HepG2 (cell line): ENCODE measurements around the gene ENTREP1. TPM values are rescaled to one million over a fixed set of nuclear protein-coding genes. Genes with fewer than 3 reads are reported as not detected.

Source experiments
- ATAC-seq: fragments of 200-7000 bp; cut with Tn5 transposase; 3 replicates; pipeline ENCODE4 v1.9.1; 2020; ENCODE audit warnings: mild to moderate bottlenecking, moderate library complexity
- BruUV-seq: library from RNA; stranded (reverse); fragments of 400-500 nt; replicated peaks from 2 replicates; lab custom pipeline; 2021; lab: Mats Ljungman, UMichigan
- CTCF ChIA-PET: fragments of 300-600 bp; formaldehyde crosslinking; extraction: SDS; loops from one replicate; lab custom pipeline; 2021; ENCODE audit warnings: low total read pairs, inconsistent platforms, low intra/inter-chr PET ratio; lab: Yijun Ruan, JAX
- POLR2A ChIA-PET: fragments of 350-600 bp; sonication (Branson Sonifier 250); formaldehyde crosslinking; loops from one replicate; lab custom pipeline; 2020; ENCODE audit warnings: antibody characterized with exemption, inconsistent platforms; lab: Yijun Ruan, JAX
- DNase-seq: peaks from one replicate; pipeline ENCODE4 v3.0.0-alpha.2; 2015; ENCODE audit warnings: low spot score
- FAIRE-seq: peaks from 3 replicates; lab custom pipeline; 2011; peaks lifted over from hg19 to GRCh38; lab: Jason Lieb, UNC
- H2AFZ ChIP-seq: one replicate; pipeline ENCODE4 v1.6.1; 2011; ENCODE audit warnings: low read length, inconsistent platforms
- H3K27ac ChIP-seq: fragments of 300-600 bp; 3 replicates; pipeline ENCODE4 v1.8.0; 2011; ENCODE audit warnings: mixed run types, mild to moderate bottlenecking, mixed read lengths, low read length, inconsistent platforms; ENCODE audit not compliant: insufficient read depth; ENCODE audit errors: extremely low read length
- H3K27me3 ChIP-seq, 2 experiments: fragments of 200-600 bp in 1 of 2; 2 replicates in 1 of 2; 3 replicates in 1 of 2; pipeline versions ENCODE4 v1.6.0 to v1.8.0; 2011; ENCODE audit warnings: low read length in 2 of 2, mild to moderate bottlenecking in 2 of 2, moderate library complexity in 2 of 2, inconsistent platforms in 1 of 2; ENCODE audit not compliant: insufficient read depth in 2 of 2, control insufficient read depth in 1 of 2
- H3K36me3 ChIP-seq, 2 experiments: fragments of 200-600 bp in 1 of 2; replicated peaks in 1 of 2; 2 replicates in 1 of 2; 3 replicates in 1 of 2; pipeline versions ENCODE4 v1.5.1 to v1.8.0; 2011; ENCODE audit warnings: low read length in 2 of 2, inconsistent platforms in 1 of 2; ENCODE audit not compliant: insufficient read depth in 2 of 2, control insufficient read depth in 1 of 2
- H3K4me1 ChIP-seq: 2 replicates; pipeline ENCODE4 v1.5.1; 2012; ENCODE audit warnings: low read length, inconsistent platforms; ENCODE audit not compliant: insufficient read depth
- H3K4me2 ChIP-seq: 2 replicates; pipeline ENCODE4 v1.6.0; 2011; ENCODE audit warnings: low read depth, low read length, inconsistent platforms
- H3K4me3 ChIP-seq, 3 experiments: fragments of 200-600 bp in 1 of 3; sonication (generic), shearing (Covaris generic) in 1 of 3; replicated peaks in 1 of 3; 2 replicates each; pipeline ENCODE4 v1.5.1; 2011 to 2016; ENCODE audit warnings: low read length in 3 of 3, inconsistent platforms in 2 of 3, low read depth in 2 of 3, mild to moderate bottlenecking in 2 of 3, control low read depth in 1 of 3, mixed read lengths in 1 of 3; ENCODE audit not compliant: insufficient read depth in 1 of 3
- H3K79me2 ChIP-seq: one replicate; pipeline ENCODE4 v1.6.1; 2011; ENCODE audit warnings: low read length, inconsistent platforms; ENCODE audit not compliant: insufficient read depth
- H3K9ac ChIP-seq: 2 replicates; pipeline ENCODE4 v1.6.0; 2011; ENCODE audit warnings: mild to moderate bottlenecking, low read depth, low read length, inconsistent platforms; ENCODE audit not compliant: insufficient read depth
- H3K9me3 ChIP-seq: 2 replicates; pipeline ENCODE4 v1.5.1; 2012; ENCODE audit warnings: mild to moderate bottlenecking, low read length
- H4K20me1 ChIP-seq: 2 replicates; pipeline ENCODE4 v1.6.0; 2011; ENCODE audit warnings: inconsistent platforms, mild to moderate bottlenecking, low read length, moderate library complexity; ENCODE audit not compliant: insufficient read depth
- MAFK ChIP-seq, 2 experiments: IDR thresholded peaks in 1 of 2; conservative IDR thresholded peaks in 1 of 2; 2 replicates each; pipeline ENCODE4 v1.6.1; 2011; ENCODE audit warnings: improper control_type of control experiment in 2 of 2, low read length in 2 of 2
- NONO ChIP-seq, 2 experiments: fragments of 450-650 bp in 1 of 2; sonication (generic) in 1 of 2; formaldehyde crosslinking in 1 of 2; IDR thresholded peaks in 1 of 2; conservative IDR thresholded peaks in 1 of 2; 2 replicates each; pipeline versions ENCODE4 v1.6.1 to v1.8.0; 2017 to 2022; ENCODE audit warnings: mild to moderate bottlenecking in 1 of 2, missing genetic modification reagents in 1 of 2, moderate library complexity in 1 of 2
- NR1H2 ChIP-seq: sonication (generic); formaldehyde crosslinking; IDR thresholded peaks from 2 replicates; pipeline ENCODE4 v1.8.1; 2022; ENCODE audit warnings: low read depth, missing genetic modification reagents, borderline replicate concordance
- POLR2AphosphoS2 ChIP-seq: IDR thresholded peaks from 2 replicates; pipeline ENCODE4 v1.6.1; 2011; ENCODE audit warnings: low read depth, low read length, improper control_type of control experiment
- POLR2AphosphoS5 ChIP-seq: IDR thresholded peaks from 2 replicates; pipeline ENCODE4 v1.6.1; 2012; ENCODE audit warnings: low read depth, low read length
- RELA ChIP-seq: sonication (generic); formaldehyde crosslinking; IDR thresholded peaks from 2 replicates; pipeline ENCODE4 v1.4.0; 2020; ENCODE audit warnings: missing genetic modification reagents
- SALL2 ChIP-seq: sonication (generic); formaldehyde crosslinking; IDR thresholded peaks from 2 replicates; pipeline ENCODE4 v1.8.1; 2023; ENCODE audit warnings: mild to moderate bottlenecking, missing genetic modification reagents, inconsistent platforms
- SKI ChIP-seq: fragments of 450-650 bp; IDR thresholded peaks from one replicate; pipeline ENCODE4 v1.6.1; 2018; ENCODE audit warnings: mild to moderate bottlenecking; ENCODE audit not compliant: partially characterized antibody
- TSC22D2 ChIP-seq: sonication (generic); formaldehyde crosslinking; IDR thresholded peaks from 2 replicates; pipeline ENCODE4 v1.5.1; 2020; ENCODE audit warnings: missing genetic modification reagents, mild to moderate bottlenecking, borderline replicate concordance
- U2AF2 ChIP-seq: fragments of 200-400 bp; formaldehyde crosslinking; IDR thresholded peaks from 2 replicates; pipeline ENCODE4 v1.6.1; 2017; ENCODE audit warnings: low read depth, mild to moderate bottlenecking, low read length
- XBP1 ChIP-seq: sonication (generic); formaldehyde crosslinking; IDR thresholded peaks from 2 replicates; pipeline ENCODE4 v1.5.0; 2020; ENCODE audit warnings: missing genetic modification reagents
- ZFAT ChIP-seq: sonication (generic); formaldehyde crosslinking; conservative IDR thresholded peaks from 2 replicates; pipeline ENCODE4 v1.8.1; 2023; ENCODE audit warnings: missing genetic modification reagents, inconsistent platforms
- ZMYM4 ChIP-seq: sonication (generic); formaldehyde crosslinking; IDR thresholded peaks from 2 replicates; pipeline ENCODE4 v1.8.1; 2023; ENCODE audit warnings: mild to moderate bottlenecking, missing genetic modification reagents
- WGBS: methylation state at CpG from one replicate; pipeline ENCODE4 v1.1.6; 2017; ENCODE audit warnings: low lambda C conversion rate; 5-methylcytosine and 5-hydroxymethylcytosine counted together
- in situ Hi-C: cut with HindIII; loops from 2 replicates; pipeline ENCODE4 v1.10.0; 2017; ENCODE audit warnings: low pct_unique_long_range_greater_than_20kb; ENCODE audit not compliant: extremely low pct_ligation_motif_present
- intact Hi-C: fragments of 100-400 bp; cut with micrococcal nuclease; formaldehyde crosslinking; loops from one replicate; pipeline ENCODE4 v1.10.0; 2022; ENCODE audit not compliant: unreplicated experiment
- polyA plus RNA-seq, 8 experiments: library from polyadenylated mRNA; depleted of rRNA in 3 of 8; stranded (reverse) in 7 of 8; unstranded in 1 of 8; fragments of >200 nt; fragmentation: Illumina TruSeq in 4 of 8; extraction: Trizol in 4 of 8; gene quantifications; 2 replicates each; pipeline versions ENCODE4 v1.2.1 to v1.2.3, GENCODE V29; 2011 to 2016; ENCODE audit warnings: low read depth in 4 of 8, missing spikeins in 1 of 8, mixed read lengths in 1 of 8; ENCODE audit not compliant: insufficient read depth in 1 of 8
- total RNA-seq, 5 experiments: library from RNA; depleted of rRNA; stranded (reverse); fragments of >200 nt; fragmentation: Illumina TruSeq; extraction: Trizol; gene quantifications; 2 replicates each; pipeline ENCODE4 v1.2.3, GENCODE V29; 2016; ENCODE audit warnings: low read depth in 1 of 5
- TF ChIP-seq, protein P1 (sequence below): sonication (generic); formaldehyde crosslinking; IDR thresholded peaks from 2 replicates; pipeline ENCODE4 v1.4.0; 2020; ENCODE audit warnings: mild to moderate bottlenecking, low read depth, missing genetic modification reagents
- TF ChIP-seq, protein P2 (sequence below): sonication (generic); formaldehyde crosslinking; conservative IDR thresholded peaks from 2 replicates; pipeline ENCODE4 v1.4.0; 2020; ENCODE audit warnings: mild to moderate bottlenecking, missing genetic modification reagents, moderate library complexity
- TF ChIP-seq, protein P3 (sequence below): sonication (generic); formaldehyde crosslinking; IDR thresholded peaks from 2 replicates; pipeline ENCODE4 v1.4.0; 2020; ENCODE audit warnings: low read depth, mild to moderate bottlenecking, missing genetic modification reagents

The ENTREP1 gene
- total and polyA plus RNA-seq, 2 of the 13 experiments (the other 11 are each of a cell fraction or from before 2014, with no cell fraction given), result not detected

DNA sequence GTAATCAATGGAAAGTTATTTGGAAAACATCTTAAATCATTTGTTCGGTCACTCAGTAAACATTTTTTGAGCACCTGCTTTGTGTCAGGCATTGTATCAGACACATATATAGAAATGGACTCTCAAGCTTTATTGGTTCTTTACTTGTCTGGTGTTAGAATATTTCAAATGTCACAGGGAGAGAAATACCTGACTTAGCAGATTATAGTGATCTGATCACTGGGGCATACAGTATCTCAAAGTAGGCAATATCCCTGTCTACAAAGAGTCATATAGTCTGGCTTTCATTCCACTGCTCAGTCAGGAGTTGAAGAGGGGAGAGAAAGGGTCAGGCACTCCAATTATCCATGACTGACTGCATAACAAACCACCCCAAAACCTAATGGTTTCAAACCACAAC, 30.2 kb downstream of the ENTREP1 start (continued):
- TF ChIP-seq U2AF2 (no peak), TSC22D2 (CRISPR knock-in tag) (no peak), MAFK (conservative IDR thresholded peaks at IDR 0.05 in 1 of 2, IDR thresholded peaks at IDR 0.05 in 1 of 2; ENCODE audit: low read length in 2 of 2) (peak; percentile 29 to 77; a peak in 3 of 4 replicates), SKI (no peak)
- TF ChIP-seq, protein P1, sequence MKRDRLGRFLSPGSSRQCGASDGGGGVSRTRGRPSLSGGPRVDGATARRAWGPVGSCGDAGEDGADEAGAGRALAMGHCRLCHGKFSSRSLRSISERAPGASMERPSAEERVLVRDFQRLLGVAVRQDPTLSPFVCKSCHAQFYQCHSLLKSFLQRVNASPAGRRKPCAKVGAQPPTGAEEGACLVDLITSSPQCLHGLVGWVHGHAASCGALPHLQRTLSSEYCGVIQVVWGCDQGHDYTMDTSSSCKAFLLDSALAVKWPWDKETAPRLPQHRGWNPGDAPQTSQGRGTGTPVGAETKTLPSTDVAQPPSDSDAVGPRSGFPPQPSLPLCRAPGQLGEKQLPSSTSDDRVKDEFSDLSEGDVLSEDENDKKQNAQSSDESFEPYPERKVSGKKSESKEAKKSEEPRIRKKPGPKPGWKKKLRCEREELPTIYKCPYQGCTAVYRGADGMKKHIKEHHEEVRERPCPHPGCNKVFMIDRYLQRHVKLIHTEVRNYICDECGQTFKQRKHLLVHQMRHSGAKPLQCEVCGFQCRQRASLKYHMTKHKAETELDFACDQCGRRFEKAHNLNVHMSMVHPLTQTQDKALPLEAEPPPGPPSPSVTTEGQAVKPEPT (CRISPR knock-in tag), result no peak
- TF ChIP-seq, all 625 proteins: peak for 2

DNA sequence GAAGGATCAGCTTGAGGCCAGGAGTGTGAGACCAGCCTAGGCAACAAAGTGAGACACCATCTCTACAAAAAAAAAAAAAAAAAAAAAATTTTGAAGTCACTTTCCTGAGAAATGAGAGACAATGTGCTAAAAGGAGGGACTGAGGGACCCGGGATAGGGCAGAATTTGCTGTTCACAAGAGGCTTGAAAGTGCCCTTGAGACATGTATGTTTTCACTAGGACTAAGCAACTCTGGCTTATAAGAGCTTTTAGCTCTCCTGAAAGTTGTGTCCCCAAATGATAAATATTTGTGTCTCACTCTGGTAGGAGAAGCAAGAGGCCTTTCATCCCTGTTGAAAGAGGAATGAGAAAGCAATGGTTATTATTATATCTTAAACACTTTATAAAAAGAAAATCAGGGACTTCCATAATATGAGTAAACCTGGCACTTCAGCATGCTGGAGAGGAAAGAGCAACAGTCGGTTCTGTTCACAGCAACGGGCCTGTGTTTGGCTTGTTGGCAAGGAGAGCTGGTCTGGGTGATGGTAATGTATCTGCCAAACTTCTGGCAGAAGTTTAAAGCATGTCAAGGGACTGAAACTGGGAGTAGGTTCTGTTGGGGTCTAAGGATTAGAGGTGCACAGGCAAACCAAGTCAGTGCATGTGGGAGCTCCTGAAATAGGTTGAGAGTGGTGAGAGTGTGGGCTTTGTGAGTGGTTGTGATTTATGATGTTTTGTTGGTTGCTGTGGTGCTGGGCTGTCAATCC, 32.2 kb downstream of the ENTREP1 start:
- no peak overlapping the region for H2AFZ ChIP-seq
- H3K9me3 ChIP-seq, result no peaks in the 10 kb centered on the region
- POLR2A ChIA-PET, result interaction anchor here (0.7 kb wide), 1 partner anchor 360 kb away, joined by 3 read pairs; no protein-coding TSS in a partner anchor
- no peaks in the 10 kb centered on the region; a peak in 1 of 5 replicates for H3K27me3 ChIP-seq
- intact Hi-C loops, result no loop called here
- CTCF ChIA-PET, result no interaction called here
- ATAC-seq, result no peak
- no peaks in the 10 kb centered on the region for H3K79me2 ChIP-seq
- H3K4me2 ChIP-seq, result no peak overlapping the region
- no peak for FAIRE-seq
- no peak for DNase-seq
- no peak overlapping the region for H3K4me3 ChIP-seq
- H3K36me3 ChIP-seq, result no peaks in the 10 kb centered on the region
- no peaks in the 10 kb centered on the region for H3K4me1 ChIP-seq
- no peak overlapping the region for H3K27ac ChIP-seq
- H3K9ac ChIP-seq, result no peak overlapping the region
- in situ Hi-C loops, result no loop called here
- H4K20me1 ChIP-seq, result no peaks in the 10 kb centered on the region
- no TSS peak for BruUV-seq
- 0% methylated on average over 3 of the region's 3 CpGs for WGBS
- TF ChIP-seq RELA, result no peak
- TF ChIP-seq, protein P2, sequence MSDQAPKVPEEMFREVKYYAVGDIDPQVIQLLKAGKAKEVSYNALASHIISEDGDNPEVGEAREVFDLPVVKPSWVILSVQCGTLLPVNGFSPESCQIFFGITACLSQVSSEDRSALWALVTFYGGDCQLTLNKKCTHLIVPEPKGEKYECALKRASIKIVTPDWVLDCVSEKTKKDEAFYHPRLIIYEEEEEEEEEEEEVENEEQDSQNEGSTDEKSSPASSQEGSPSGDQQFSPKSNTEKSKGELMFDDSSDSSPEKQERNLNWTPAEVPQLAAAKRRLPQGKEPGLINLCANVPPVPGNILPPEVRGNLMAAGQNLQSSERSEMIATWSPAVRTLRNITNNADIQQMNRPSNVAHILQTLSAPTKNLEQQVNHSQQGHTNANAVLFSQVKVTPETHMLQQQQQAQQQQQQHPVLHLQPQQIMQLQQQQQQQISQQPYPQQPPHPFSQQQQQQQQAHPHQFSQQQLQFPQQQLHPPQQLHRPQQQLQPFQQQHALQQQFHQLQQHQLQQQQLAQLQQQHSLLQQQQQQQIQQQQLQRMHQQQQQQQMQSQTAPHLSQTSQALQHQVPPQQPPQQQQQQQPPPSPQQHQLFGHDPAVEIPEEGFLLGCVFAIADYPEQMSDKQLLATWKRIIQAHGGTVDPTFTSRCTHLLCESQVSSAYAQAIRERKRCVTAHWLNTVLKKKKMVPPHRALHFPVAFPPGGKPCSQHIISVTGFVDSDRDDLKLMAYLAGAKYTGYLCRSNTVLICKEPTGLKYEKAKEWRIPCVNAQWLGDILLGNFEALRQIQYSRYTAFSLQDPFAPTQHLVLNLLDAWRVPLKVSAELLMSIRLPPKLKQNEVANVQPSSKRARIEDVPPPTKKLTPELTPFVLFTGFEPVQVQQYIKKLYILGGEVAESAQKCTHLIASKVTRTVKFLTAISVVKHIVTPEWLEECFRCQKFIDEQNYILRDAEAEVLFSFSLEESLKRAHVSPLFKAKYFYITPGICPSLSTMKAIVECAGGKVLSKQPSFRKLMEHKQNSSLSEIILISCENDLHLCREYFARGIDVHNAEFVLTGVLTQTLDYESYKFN (CRISPR knock-in tag), result no peak
- TF ChIP-seq, protein P3, sequence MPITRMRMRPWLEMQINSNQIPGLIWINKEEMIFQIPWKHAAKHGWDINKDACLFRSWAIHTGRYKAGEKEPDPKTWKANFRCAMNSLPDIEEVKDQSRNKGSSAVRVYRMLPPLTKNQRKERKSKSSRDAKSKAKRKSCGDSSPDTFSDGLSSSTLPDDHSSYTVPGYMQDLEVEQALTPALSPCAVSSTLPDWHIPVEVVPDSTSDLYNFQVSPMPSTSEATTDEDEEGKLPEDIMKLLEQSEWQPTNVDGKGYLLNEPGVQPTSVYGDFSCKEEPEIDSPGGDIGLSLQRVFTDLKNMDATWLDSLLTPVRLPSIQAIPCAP (CRISPR knock-in tag), result no peak
- no peak for TF ChIP-seq ZMYM4 (CRISPR knock-in tag)
- TF ChIP-seq POLR2AphosphoS2, result no peak
- no peak for TF ChIP-seq SALL2
- TF ChIP-seq NONO (IDR thresholded peaks at IDR 0.05), result no peak
- TF ChIP-seq NONO (CRISPR knock-in tag; conservative IDR thresholded peaks at IDR 0.05), result no peak
- TF ChIP-seq NR1H2, result no peak
- no peak for TF ChIP-seq XBP1
- no peak for TF ChIP-seq ZFAT (CRISPR knock-in tag)
- TF ChIP-seq POLR2AphosphoS5, result no peak
